ENCODE data around the gene ADGRV1.

ADGRV1 gene

GRCh38 chr5:90955001-90955635, 396.5 kb downstream of the ADGRV1 start:
- TF ChIP-seq FOXM1 (IDR thresholded peaks at IDR 0.05; ENCODE audit: borderline replicate concordance, low read depth) (no peak), ZBTB7A (IDR thresholded peaks at IDR 0.05; ENCODE audit: low read depth) (no peak), CEBPB (IDR thresholded peaks at IDR 0.05) (no peak), REST (IDR thresholded peaks at IDR 0.05; ENCODE audit: low read depth) (no peak), MAX (IDR thresholded peaks at IDR 0.05) (no peak), TAF1 (IDR thresholded peaks at IDR 0.05; ENCODE audit: low read depth) (no peak), EGR1 (IDR thresholded peaks at IDR 0.05) (no peak), EP300 (IDR thresholded peaks at IDR 0.05; ENCODE audit: borderline replicate concordance) (no peak), TCF12 (IDR thresholded peaks at IDR 0.05; ENCODE audit: low read depth) (no peak), NFIC (IDR thresholded peaks at IDR 0.05) (no peak), USF1 (IDR thresholded peaks at IDR 0.05) (no peak), TEAD4 (IDR thresholded peaks at IDR 0.05) (no peak), CREB1 (IDR thresholded peaks at IDR 0.05; ENCODE audit: low read depth) (no peak), RAD21 (IDR thresholded peaks at IDR 0.05; ENCODE audit: low read depth) (no peak), YY1 (IDR thresholded peaks at IDR 0.05; ENCODE audit: low read depth) (no peak)

GRCh38 chr5:90956511-90957097, 398.0 kb downstream of the ADGRV1 start:
- no peak for TF ChIP-seq TCF12 (IDR thresholded peaks at IDR 0.05; ENCODE audit: low read depth)
- no peak for TF ChIP-seq YY1 (IDR thresholded peaks at IDR 0.05; ENCODE audit: low read depth)
- no peak for TF ChIP-seq EP300 (IDR thresholded peaks at IDR 0.05; ENCODE audit: borderline replicate concordance)
- TF ChIP-seq RAD21 (IDR thresholded peaks at IDR 0.05; ENCODE audit: low read depth) = no peak

GRCh38 chr5:90957906-90958305, 399.3 kb downstream of the ADGRV1 start:
- TF ChIP-seq CREB1 (IDR thresholded peaks at IDR 0.05; ENCODE audit: low read depth) = no peak
- no peak for TF ChIP-seq TCF12 (IDR thresholded peaks at IDR 0.05; ENCODE audit: low read depth)
- TF ChIP-seq CEBPB (IDR thresholded peaks at IDR 0.05) = no peak
- TF ChIP-seq MAX (IDR thresholded peaks at IDR 0.05) = no peak
- no peak for TF ChIP-seq RAD21 (IDR thresholded peaks at IDR 0.05; ENCODE audit: low read depth)
- TF ChIP-seq REST (IDR thresholded peaks at IDR 0.05; ENCODE audit: low read depth) = no peak
- TF ChIP-seq EP300 (IDR thresholded peaks at IDR 0.05; ENCODE audit: borderline replicate concordance) = no peak
- no peak for TF ChIP-seq ZBTB7A (IDR thresholded peaks at IDR 0.05; ENCODE audit: low read depth)
- no peak for TF ChIP-seq TEAD4 (IDR thresholded peaks at IDR 0.05)
- TF ChIP-seq NFIC (IDR thresholded peaks at IDR 0.05) = no peak
- no peak for TF ChIP-seq YY1 (IDR thresholded peaks at IDR 0.05; ENCODE audit: low read depth)
- TF ChIP-seq EGR1 (IDR thresholded peaks at IDR 0.05) = no peak

GRCh38 chr5:90959262-90959661, 400.7 kb downstream of the ADGRV1 start:
- TF ChIP-seq EGR1 (IDR thresholded peaks at IDR 0.05) (no peak), NFIC (IDR thresholded peaks at IDR 0.05) (no peak), YY1 (IDR thresholded peaks at IDR 0.05; ENCODE audit: low read depth) (no peak), REST (IDR thresholded peaks at IDR 0.05; ENCODE audit: low read depth) (no peak), ZBTB7A (IDR thresholded peaks at IDR 0.05; ENCODE audit: low read depth) (no peak), RAD21 (IDR thresholded peaks at IDR 0.05; ENCODE audit: low read depth) (no peak), TEAD4 (IDR thresholded peaks at IDR 0.05) (no peak), TAF1 (IDR thresholded peaks at IDR 0.05; ENCODE audit: low read depth) (no peak), CREB1 (IDR thresholded peaks at IDR 0.05; ENCODE audit: low read depth) (no peak), TCF12 (IDR thresholded peaks at IDR 0.05; ENCODE audit: low read depth) (no peak), EP300 (IDR thresholded peaks at IDR 0.05; ENCODE audit: borderline replicate concordance) (no peak), MAX (IDR thresholded peaks at IDR 0.05) (no peak), CEBPB (IDR thresholded peaks at IDR 0.05) (no peak), USF1 (IDR thresholded peaks at IDR 0.05) (no peak), FOXM1 (IDR thresholded peaks at IDR 0.05; ENCODE audit: borderline replicate concordance, low read depth) (no peak)
